Measurements from ENCODE around the gene IMPDH1. TPM values are rescaled to one million over a fixed set of nuclear protein-coding genes. Genes with fewer than 3 reads are reported as not detected.

IMPDH1 gene
- total and polyA plus RNA-seq, 9 donors = 10.3 to 66.9 (median 23.4) TPM

DNA sequence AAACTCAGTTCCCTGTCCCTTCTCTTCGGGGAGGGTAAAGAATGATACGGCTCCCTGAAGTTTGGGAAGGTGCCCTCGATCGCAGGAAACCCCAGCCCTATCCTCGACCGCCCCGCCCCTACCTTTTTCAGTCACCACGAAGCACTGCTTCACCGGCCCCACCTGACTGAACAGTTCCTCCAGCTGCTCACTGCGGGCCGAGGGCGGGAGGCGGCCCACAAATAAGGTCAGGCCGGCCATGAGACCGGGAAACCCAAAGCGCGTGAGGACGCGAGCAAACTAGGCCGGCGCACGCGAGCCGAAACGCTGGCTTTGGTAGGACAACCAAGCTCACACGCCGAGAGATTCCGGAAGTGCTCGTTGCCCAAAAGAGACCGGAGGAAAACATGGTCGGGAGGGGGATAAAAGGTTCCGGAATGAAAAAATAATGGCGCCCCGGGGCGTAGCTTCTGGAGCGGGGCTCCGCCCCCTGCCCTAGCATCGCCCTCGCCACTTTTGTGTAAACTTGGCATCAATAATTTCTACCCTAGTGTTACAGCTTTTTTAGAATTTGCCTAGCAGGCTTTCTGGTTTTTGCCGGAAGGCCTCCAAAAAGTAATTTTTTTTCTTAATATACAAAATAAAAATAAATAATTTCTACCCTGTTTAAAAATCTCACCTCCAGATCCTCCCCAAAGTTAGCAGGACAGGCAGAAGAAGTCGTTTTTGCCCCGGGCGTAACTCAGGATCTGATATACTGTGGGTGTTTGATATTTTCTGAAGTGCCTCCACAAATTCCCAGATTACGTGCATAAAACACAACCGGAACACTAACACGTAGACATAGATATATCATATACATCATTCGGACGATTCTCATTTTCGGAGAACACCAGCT lies 66.0 kb downstream of the IMPDH1 start, which contains the start of gene RBM28:
TSS of gene RBM28 (minus strand) at position 355 of the 877 bp plus-strand sequence. CDS start at position 240, 115 bp downstream.
- Histone ChIP-seq H3K9me3 (no peaks in the 10 kb centered on the region), H3K36me3 (no peaks in the 10 kb centered on the region), H3K4me3 (peak within 1 kb of the TSS; percentile 86), H3K27me3 (no peaks in the 10 kb centered on the region), H3K4me1 (ENCODE audit: insufficient read depth) (peaks cover 7% of the 10 kb centered on the region), H3K27ac (peak within 1 kb of the TSS; percentile 47 to 49)
- TF ChIP-seq POLR2A (IDR thresholded peaks at IDR 0.05) = peak; percentile 30
- no peak for TF ChIP-seq EP300 (IDR thresholded peaks at IDR 0.05)
- TF ChIP-seq CTCF (IDR thresholded peaks at IDR 0.05) = no peak
- 10 to 12% (median 11%) methylated on average over 49 of the region's 49 CpGs for WGBS, 3 donors
- intact Hi-C loops (cut with DNase I) = no loop called here
- DNase-seq = peak; percentile 76 to 88 (median 81)

Small RNAs within 50 kb of the gene (small RNA-seq; reads per million reads assigned to genes)
- not detected for gene AC010655.1
- not detected for gene RNU7-27P
- gene RNU7-54P = not detected

Other genes starting within 250 kb of the IMPDH1 start
- gene LEP, start 168.7 kb downstream of the IMPDH1 start, total RNA-seq = under 1 TPM in 3 of 7 donors, not detected in 4; 0.12 to 0.23 (median 0.15) TPM
- under 1 TPM; 0.01 to 0.87 TPM for gene LEP, start 168.7 kb downstream of the IMPDH1 start, polyA plus RNA-seq
- 10 to 100 TPM; 18.5 to 50.8 (median 35.1) TPM for gene RBM28, start 66.1 kb downstream of the IMPDH1 start, total RNA-seq
- 10 to 100 TPM; 13.6 to 28.7 TPM for gene RBM28, start 66.1 kb downstream of the IMPDH1 start, polyA plus RNA-seq
- gene PRRT4, start 48.3 kb downstream of the IMPDH1 start, total RNA-seq = 1 to 10 TPM in 3 of 7 donors, under 1 TPM in 4; 0.11 to 1.1 (median 0.74) TPM
- gene PRRT4, start 48.3 kb downstream of the IMPDH1 start, polyA plus RNA-seq = 1 to 10 TPM in 1 of 2 donors, under 1 TPM in 1; 0.17 to 1.2 TPM
- 10 to 100 TPM; 10.2 to 69.7 (median 32.9) TPM for gene HILPDA, start 45.9 kb upstream of the IMPDH1 start, total RNA-seq
- 10 to 100 TPM; 18.7 to 39.0 TPM for gene HILPDA, start 45.9 kb upstream of the IMPDH1 start, polyA plus RNA-seq
- gene METTL2B, start 66.8 kb upstream of the IMPDH1 start, total RNA-seq = 10 to 100 TPM; 11.3 to 31.3 (median 20.3) TPM
- gene METTL2B, start 66.8 kb upstream of the IMPDH1 start, polyA plus RNA-seq = 10 to 100 TPM in 1 of 2 donors, 1 to 10 TPM in 1; 9.5 to 23.4 TPM

Data from ovary (tissue), 9 donors.